ENCODE data around the gene ARHGAP12. TPM values are rescaled to one million over a fixed set of nuclear protein-coding genes. Genes with fewer than 3 reads are reported as not detected.

Gene ARHGAP12
- polyA plus RNA-seq, 1 donor from 2014 or later: 62.6 TPM

- no peaks in the 10 kb centered on the region for H3K9me2 ChIP-seq (ENCODE audit: insufficient read depth, low read length)
- no peak overlapping the region for H3K4me3 ChIP-seq (ENCODE audit: low read length)
- TF ChIP-seq EP300 (conservative IDR thresholded peaks at IDR 0.05; ENCODE audit: poor library complexity, severe bottlenecking) (no peak), RAD21 (conservative IDR thresholded peaks at IDR 0.05) (no peak)
- peak overlapping the region; percentile 69 for H2AFZ ChIP-seq (ENCODE audit: low read depth, low read length)
- peak overlapping the region; percentile 76 for H3K27ac ChIP-seq (ENCODE audit: low read length)
- H3K4me2 ChIP-seq (ENCODE audit: low read length): no peak overlapping the region
- H3K9ac ChIP-seq (ENCODE audit: low read length): peak overlapping the region; percentile 63
- H3K79me2 ChIP-seq (replicated peaks; ENCODE audit: insufficient read depth, low read length): no peaks in the 10 kb centered on the region
- no peaks in the 10 kb centered on the region for H3F3A ChIP-seq (ENCODE audit: insufficient read depth, low read length, poor library complexity, severe bottlenecking)
- no peaks in the 10 kb centered on the region for H3K9me3 ChIP-seq (ENCODE audit: low read length)
- no peaks in the 10 kb centered on the region for H3K36me3 ChIP-seq (ENCODE audit: insufficient read depth, low read length)
- no peaks in the 10 kb centered on the region for H4K20me1 ChIP-seq (ENCODE audit: insufficient read depth)
- no peaks in the 10 kb centered on the region for H3K27me3 ChIP-seq (ENCODE audit: insufficient read depth, low read depth, low read length)
Observed at GRCh38 chr10:31773749-31774298, 154.8 kb downstream of the ARHGAP12 start.

DNA sequence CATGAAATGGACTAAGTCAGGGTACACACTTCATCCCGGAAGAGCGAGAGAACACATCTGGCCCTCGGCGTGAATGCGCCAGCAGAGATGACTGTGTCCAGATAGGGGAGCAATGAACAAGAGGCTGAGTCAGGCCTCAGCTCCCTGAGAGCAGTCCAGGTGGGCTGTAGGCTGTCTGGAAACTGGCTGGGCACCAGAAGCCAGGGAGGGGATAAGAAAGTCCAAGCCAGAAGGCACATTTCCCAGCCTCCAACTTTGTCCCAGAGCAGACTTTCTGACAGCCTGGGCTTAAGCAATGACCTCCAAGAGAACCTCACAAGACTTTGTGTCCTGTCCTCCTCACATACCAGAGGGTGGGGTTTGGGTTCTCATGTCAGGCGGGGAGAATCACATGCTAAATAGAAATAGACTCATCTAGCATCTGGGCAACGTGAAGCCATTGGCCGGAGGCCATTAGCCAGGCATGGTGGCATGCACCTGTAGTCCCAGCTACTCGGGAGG lies 157.2 kb downstream of the ARHGAP12 start:
- Histone ChIP-seq H3K36me3 (ENCODE audit: insufficient read depth, low read length) (no peaks in the 10 kb centered on the region), H3K4me3 (ENCODE audit: low read length) (no peak overlapping the region), H3K27me3 (ENCODE audit: insufficient read depth, low read depth, low read length) (no peaks in the 10 kb centered on the region), H3K9ac (ENCODE audit: low read length) (no peak overlapping the region), H2AFZ (ENCODE audit: low read depth, low read length) (no peak overlapping the region), H3K9me2 (ENCODE audit: insufficient read depth, low read length) (no peaks in the 10 kb centered on the region), H3K9me3 (ENCODE audit: low read length) (no peaks in the 10 kb centered on the region), H3K79me2 (replicated peaks; ENCODE audit: insufficient read depth, low read length) (no peaks in the 10 kb centered on the region), H3K27ac (ENCODE audit: low read length) (no peak overlapping the region), H4K20me1 (ENCODE audit: insufficient read depth) (no peaks in the 10 kb centered on the region), H3F3A (ENCODE audit: insufficient read depth, low read length, poor library complexity, severe bottlenecking) (no peaks in the 10 kb centered on the region), H3K4me2 (ENCODE audit: low read length) (no peak overlapping the region)
- TF ChIP-seq REST (IDR thresholded peaks at IDR 0.05; ENCODE audit: borderline replicate concordance): no peak
- no peak for TF ChIP-seq TAF1 (IDR thresholded peaks at IDR 0.05; ENCODE audit: low read depth)
- TF ChIP-seq EP300 (conservative IDR thresholded peaks at IDR 0.05; ENCODE audit: poor library complexity, severe bottlenecking): no peak
- no peak for TF ChIP-seq EZH2 (IDR thresholded peaks at IDR 0.05; ENCODE audit: borderline replicate concordance, insufficient read depth, low read length, poor library complexity, severe bottlenecking)
- TF ChIP-seq POLR2AphosphoS5 (IDR thresholded peaks at IDR 0.05): no peak
- no peak for TF ChIP-seq MXI1 (conservative IDR thresholded peaks at IDR 0.05; ENCODE audit: poor library complexity, severe bottlenecking)
- TF ChIP-seq, protein P1, sequence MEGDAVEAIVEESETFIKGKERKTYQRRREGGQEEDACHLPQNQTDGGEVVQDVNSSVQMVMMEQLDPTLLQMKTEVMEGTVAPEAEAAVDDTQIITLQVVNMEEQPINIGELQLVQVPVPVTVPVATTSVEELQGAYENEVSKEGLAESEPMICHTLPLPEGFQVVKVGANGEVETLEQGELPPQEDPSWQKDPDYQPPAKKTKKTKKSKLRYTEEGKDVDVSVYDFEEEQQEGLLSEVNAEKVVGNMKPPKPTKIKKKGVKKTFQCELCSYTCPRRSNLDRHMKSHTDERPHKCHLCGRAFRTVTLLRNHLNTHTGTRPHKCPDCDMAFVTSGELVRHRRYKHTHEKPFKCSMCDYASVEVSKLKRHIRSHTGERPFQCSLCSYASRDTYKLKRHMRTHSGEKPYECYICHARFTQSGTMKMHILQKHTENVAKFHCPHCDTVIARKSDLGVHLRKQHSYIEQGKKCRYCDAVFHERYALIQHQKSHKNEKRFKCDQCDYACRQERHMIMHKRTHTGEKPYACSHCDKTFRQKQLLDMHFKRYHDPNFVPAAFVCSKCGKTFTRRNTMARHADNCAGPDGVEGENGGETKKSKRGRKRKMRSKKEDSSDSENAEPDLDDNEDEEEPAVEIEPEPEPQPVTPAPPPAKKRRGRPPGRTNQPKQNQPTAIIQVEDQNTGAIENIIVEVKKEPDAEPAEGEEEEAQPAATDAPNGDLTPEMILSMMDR (IDR thresholded peaks at IDR 0.05; ENCODE audit: poor library complexity, severe bottlenecking): no peak
- TF ChIP-seq SMC3 (conservative IDR thresholded peaks at IDR 0.05; ENCODE audit: poor library complexity): no peak
- TF ChIP-seq RAD21 (conservative IDR thresholded peaks at IDR 0.05): no peak

Data from neural cell (in vitro differentiated cells).